ENCODE measurements around the gene DRAP1. TPM values are rescaled to one million over a fixed set of nuclear protein-coding genes. Genes with fewer than 3 reads are reported as not detected.
A peak's percentile ranks its signal among the peaks of the same experiment; 100 is the strongest.

Gene DRAP1
- total and polyA plus RNA-seq, 9 of the 15 experiments (the other 6 are each of a cell fraction or from before 2014, with no cell fraction given): 9.6 to 200 (median 92.9) TPM

- TF ChIP-seq ZNF395 (CRISPR knock-in tag; IDR thresholded peaks at IDR 0.05): no peak
- peak; percentile 38; the same call in 1 of the 2 replicates for TF ChIP-seq EP300 (IDR thresholded peaks at IDR 0.05; ENCODE audit: low read length)
- no peak; a peak in 1 of 4 replicates for TF ChIP-seq HDAC1 (IDR thresholded peaks at IDR 0.05)
- no peak for TF ChIP-seq ZNF76 (CRISPR knock-in tag; IDR thresholded peaks at IDR 0.05; ENCODE audit: borderline replicate concordance)
- TF ChIP-seq ZNF224 (CRISPR knock-in tag; IDR thresholded peaks at IDR 0.05): no peak
- TF ChIP-seq HNRNPUL1 (IDR thresholded peaks at IDR 0.05; ENCODE audit: low read length): no peak
- TF ChIP-seq ZFP30 (CRISPR knock-in tag; IDR thresholded peaks at IDR 0.05; ENCODE audit: borderline replicate concordance): no peak
- no peak for TF ChIP-seq PHB2 (IDR thresholded peaks at IDR 0.05; ENCODE audit: low read depth)
- no peak for TF ChIP-seq CBX5 (IDR thresholded peaks at IDR 0.05; ENCODE audit: borderline replicate concordance, low read depth)
- TF ChIP-seq THRAP3 (IDR thresholded peaks at IDR 0.05; ENCODE audit: borderline replicate concordance): no peak
- TF ChIP-seq DIDO1 (tag; IDR thresholded peaks at IDR 0.05; ENCODE audit: low read depth): no peak
- TF ChIP-seq TBL1XR1 (IDR thresholded peaks at IDR 0.05; ENCODE audit: low read length in 2 of 2): no peak
- no peak for TF ChIP-seq ZBED1 (IDR thresholded peaks at IDR 0.05)
- peak in 1 of 3 experiments; percentile 50; a peak in 1 of 6 replicates for TF ChIP-seq ZBTB11 (CRISPR knock-in tag; IDR thresholded peaks at IDR 0.05)
- no peak for TF ChIP-seq MYNN (IDR thresholded peaks at IDR 0.05)
- no peak for TF ChIP-seq MYNN (CRISPR knock-in tag; IDR thresholded peaks at IDR 0.05)
- TF ChIP-seq MTA1 (IDR thresholded peaks at IDR 0.05; ENCODE audit: borderline replicate concordance): no peak
- no peak for TF ChIP-seq PCBP1 (IDR thresholded peaks at IDR 0.05; ENCODE audit: low read depth, low read length, poor library complexity, severe bottlenecking)
- no peak for TF ChIP-seq ZFP1 (CRISPR knock-in tag; IDR thresholded peaks at IDR 0.05)
- no peak for TF ChIP-seq NCOA6 (IDR thresholded peaks at IDR 0.05)
- TF ChIP-seq ZSCAN29 (IDR thresholded peaks at IDR 0.05): no peak
- no peak for TF ChIP-seq CSDE1 (IDR thresholded peaks at IDR 0.05)
- no peak for TF ChIP-seq USF1 (CRISPR knock-in tag; IDR thresholded peaks at IDR 0.05)
- no peak for TF ChIP-seq ESRRB (CRISPR knock-in tag; IDR thresholded peaks at IDR 0.05; ENCODE audit: borderline replicate concordance)
- TF ChIP-seq RCOR1 (IDR thresholded peaks at IDR 0.05; ENCODE audit: borderline replicate concordance in 1 of 2, low read depth in 2 of 2, low read length in 2 of 2): 0 out of 4 replicates have a peak, but pooled peaks of 1 of the 2 experiments have one; percentile 6
- no peak for TF ChIP-seq POLR2A (conservative IDR thresholded peaks at IDR 0.05)
- TF ChIP-seq TBP (optimal IDR thresholded peaks at IDR 0.05; ENCODE audit: low read depth, low read length): no peak
Measured at GRCh38 chr11:65934014-65934413, 14.8 kb downstream of the DRAP1 start (continued).
